Activated naive CD4-positive, alpha-beta T cell treated with anti-CD3 and anti-CD28 coated beads, Interleukin-2, amount 50 U/mL, for 72 hours (primary cell): ENCODE results near the gene CNTN3. TPM values are rescaled to one million over a fixed set of nuclear protein-coding genes. Genes with fewer than 3 reads are reported as not detected.

Source experiments
- ATAC-seq, 2 donors: fragments of 150-1000 bp; cut with Tn5 transposase; 2 replicates each; pipeline ENCODE4 v1.10.0; 2021; ENCODE audit warnings: mild to moderate bottlenecking in 2 of 2, moderate library complexity in 2 of 2
- DNase-seq, 2 donors: peaks; one replicate each; pipeline ENCODE4 v3.0.0; 2021 to 2022; ENCODE audit warnings: low spot score in 2 of 2
- H3K27ac Mint-ChIP-seq, 2 donors: one replicate each; pipeline ENCODE4 v1.8.0; 2022; ENCODE audit warnings: mild to moderate bottlenecking in 2 of 2, mixed read lengths in 2 of 2
- H3K36me3 Mint-ChIP-seq, 2 donors: one replicate each; pipeline ENCODE4 v1.8.0; 2022; ENCODE audit warnings: mixed read lengths in 2 of 2
- H3K9me3 Mint-ChIP-seq, 2 donors: one replicate each; pipeline ENCODE4 v1.8.0; 2022; ENCODE audit warnings: mixed read lengths in 2 of 2
- total RNA-seq, 2 donors: library from RNA; stranded (reverse); gene quantifications; one replicate each; pipeline ENCODE4 v1.2.3, GENCODE V29; 2022

CNTN3 gene
- not detected for total RNA-seq

DNA sequence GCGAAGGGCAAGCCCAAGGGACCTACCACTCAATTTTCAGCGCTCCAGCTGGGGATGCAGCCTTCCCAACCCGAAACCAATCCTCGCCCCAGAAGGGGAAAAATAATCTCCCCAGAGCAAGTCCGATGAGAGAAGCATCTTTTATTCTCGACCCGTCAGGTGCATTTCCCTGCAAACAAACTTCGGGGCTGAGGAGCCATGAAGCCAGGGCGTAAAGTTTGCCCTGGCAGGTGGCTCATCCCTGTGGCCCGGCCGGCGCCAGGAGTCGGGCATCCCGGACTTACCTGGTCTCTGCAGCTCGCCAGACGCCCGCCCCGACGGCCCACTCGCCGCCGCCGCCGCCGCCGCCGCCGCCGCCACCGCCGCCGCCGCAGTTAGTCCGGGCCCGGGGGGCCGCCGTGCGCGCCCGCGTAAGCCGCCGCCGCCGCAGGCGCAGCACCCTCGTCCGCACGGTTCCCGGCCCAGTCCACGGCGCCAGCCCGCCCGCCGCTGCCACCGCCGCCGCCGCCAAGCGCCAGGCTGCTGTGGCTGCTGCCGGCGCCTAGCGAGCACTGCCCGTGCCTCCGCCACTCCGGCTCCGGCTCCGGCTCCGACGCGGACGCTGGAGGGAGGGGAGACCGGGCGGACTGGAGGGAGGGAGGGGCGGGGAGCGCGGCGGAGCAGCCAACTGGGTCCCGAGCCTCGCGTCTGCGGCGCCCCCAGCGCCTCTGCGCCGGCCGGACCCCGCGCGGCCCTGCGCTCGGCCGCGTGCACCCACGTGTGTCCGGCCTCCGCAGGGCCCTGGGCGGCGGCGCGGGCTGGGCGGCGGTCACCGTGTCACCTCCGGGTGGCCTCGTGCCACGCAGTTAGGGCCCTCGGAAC, at the start of gene CNTN3:
Gene CNTN3, minus strand, starts transcription at position 553 of the 861 bp plus-strand sequence. CDS start 93,547 bp downstream, outside the sequence.
- DNase-seq (no peak), ATAC-seq (no peak)
- no peak within 1 kb of the TSS for H3K27ac Mint-ChIP-seq
- H3K36me3 Mint-ChIP-seq, result peaks cover 0 to 15% of the 10 kb centered on the region in 2 donors
- H3K9me3 Mint-ChIP-seq, result peaks cover 4 to 18% of the 10 kb centered on the region in 2 donors

DNA sequence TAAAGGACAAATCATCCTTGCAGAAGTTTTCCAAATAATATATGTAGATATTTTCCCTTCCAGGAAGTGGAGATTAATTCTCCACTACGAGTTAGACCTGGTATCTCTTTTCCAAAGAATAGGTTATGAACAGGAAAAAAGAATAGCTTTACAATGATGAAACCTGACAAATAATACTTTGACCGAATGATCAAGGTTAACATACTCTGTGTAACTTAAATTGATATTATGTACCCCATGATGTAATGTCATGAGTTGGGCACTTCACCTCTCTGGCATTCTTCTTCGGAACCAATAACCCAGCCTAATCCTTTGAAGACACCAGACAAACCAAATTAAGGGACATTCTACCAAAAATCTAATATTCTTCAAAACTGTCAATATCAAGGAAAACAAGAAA, 48.7 kb upstream of the CNTN3 start:
- Mint-ChIP-seq H3K36me3 (peaks cover 0 to 5% of the 10 kb centered on the region in 2 donors), H3K9me3 (peaks cover 18 to 19% of the 10 kb centered on the region in 2 donors), H3K27ac (no peak overlapping the region)
- DNase-seq (no peak), ATAC-seq (no peak)

DNA sequence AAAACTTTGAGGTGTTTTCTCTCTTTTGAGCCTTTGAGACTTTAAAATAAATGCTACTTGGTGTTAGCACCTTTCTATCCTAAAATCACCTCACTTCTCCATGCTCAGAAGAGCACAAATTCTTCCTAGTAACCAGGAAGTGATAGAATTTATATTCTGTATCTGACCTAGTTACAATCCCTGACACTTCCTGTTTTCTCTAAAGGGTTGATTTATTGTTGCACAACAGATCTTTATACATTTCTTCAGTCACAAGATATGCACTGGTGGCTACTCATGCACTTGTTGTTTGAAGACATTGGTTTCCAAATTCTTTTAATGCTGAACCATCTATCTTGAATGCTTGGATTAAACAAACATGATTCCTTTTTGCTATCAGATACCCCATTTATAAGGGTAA, 47.2 kb upstream of the CNTN3 start:
- ATAC-seq (no peak), DNase-seq (no peak)
- no peak overlapping the region for H3K27ac Mint-ChIP-seq
- H3K36me3 Mint-ChIP-seq, result peaks cover 0 to 5% of the 10 kb centered on the region in 2 donors
- H3K9me3 Mint-ChIP-seq, result peaks cover 10% of the 10 kb centered on the region in 2 donors

DNA sequence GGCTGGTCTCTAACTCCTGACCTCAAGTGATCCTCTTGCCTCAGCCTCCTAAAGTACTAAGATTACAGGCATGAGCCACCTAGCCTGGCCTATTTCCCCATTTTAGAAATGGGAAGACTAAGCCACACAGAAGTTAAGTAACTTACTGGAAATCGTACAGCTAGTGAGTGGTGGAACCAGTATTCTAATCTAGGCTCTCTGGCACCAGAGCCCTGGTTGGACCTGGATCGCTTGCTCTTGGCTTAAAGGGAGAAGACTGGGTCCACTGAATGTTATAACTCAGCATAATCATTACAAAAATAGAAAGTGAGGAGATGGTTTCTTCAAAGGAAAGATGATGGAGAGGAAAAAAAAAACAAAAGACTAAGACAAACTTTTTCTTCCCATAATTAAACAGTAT, 37.4 kb upstream of the CNTN3 start:
- H3K27ac Mint-ChIP-seq, result no peak overlapping the region
- peaks cover 0 to 8% of the 10 kb centered on the region in 2 donors for H3K9me3 Mint-ChIP-seq
- no peak for ATAC-seq
- no peaks in the 10 kb centered on the region for H3K36me3 Mint-ChIP-seq
- no peak for DNase-seq

DNA sequence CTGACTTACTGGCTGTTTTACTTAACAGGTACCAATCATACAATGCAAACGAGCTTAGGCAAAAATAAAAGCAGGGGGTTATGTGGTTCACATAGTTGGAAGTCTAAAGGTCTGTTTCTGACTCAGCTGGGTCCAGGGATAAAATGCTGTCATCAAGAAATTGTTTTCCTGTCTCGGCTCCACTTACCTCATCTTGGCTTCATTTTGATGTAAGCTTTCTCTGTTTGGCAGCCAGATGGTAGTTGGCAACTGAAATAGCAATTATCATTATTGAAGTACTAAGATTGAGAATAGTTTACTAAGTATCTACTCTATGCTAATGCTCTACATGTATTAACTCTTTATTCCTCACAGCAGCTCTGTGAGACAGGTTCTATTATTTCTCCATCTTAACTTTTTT, 36.8 kb upstream of the CNTN3 start:
- DNase-seq, result no peak
- no peak overlapping the region for H3K27ac Mint-ChIP-seq
- H3K36me3 Mint-ChIP-seq, result no peaks in the 10 kb centered on the region
- peaks cover 0 to 8% of the 10 kb centered on the region in 2 donors for H3K9me3 Mint-ChIP-seq
- no peak for ATAC-seq

DNA sequence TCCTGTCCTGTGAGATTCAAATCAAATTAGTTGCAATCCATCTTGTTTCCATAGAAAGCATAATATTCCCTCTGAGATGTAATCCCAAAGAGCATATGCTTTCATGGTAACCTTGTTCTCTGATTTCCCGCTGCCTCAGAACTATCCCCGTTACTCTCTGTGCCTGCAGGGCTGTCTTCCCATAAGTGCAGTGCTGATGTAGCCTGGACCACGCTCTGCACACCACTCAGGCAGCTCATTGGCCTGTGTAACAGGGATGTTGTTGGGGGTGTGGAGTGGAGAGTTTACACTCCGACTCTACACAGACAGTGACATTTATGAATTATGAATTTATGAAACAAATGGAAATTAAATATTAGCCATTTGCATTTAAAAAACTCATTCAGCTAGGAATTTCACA, 33.6 kb upstream of the CNTN3 start:
- DNase-seq, result no peak
- no peak overlapping the region for H3K27ac Mint-ChIP-seq
- no peak for ATAC-seq
- peaks cover 3 to 20% of the 10 kb centered on the region in 2 donors for H3K9me3 Mint-ChIP-seq
- peaks cover 0 to 3% of the 10 kb centered on the region in 2 donors for H3K36me3 Mint-ChIP-seq

DNA sequence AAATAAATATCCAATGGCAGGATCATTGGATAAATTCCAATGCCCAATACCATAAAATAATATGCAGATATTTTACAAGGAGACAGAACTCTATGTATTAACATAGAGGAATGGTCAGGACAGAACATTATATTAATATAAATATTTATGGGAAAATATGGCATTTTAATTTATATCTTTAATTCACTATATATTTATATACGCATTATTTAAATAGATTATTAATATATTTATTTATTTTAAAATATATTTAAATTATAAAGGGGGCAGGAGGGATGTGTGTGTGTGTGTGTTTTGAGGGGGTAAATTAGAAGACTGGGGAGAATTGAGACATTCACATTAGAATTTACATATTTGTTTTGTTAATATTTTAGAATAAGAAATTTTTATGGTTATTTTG, 31.6 kb upstream of the CNTN3 start:
- peaks cover 4 to 23% of the 10 kb centered on the region in 2 donors for H3K9me3 Mint-ChIP-seq
- DNase-seq (no peak), ATAC-seq (no peak)
- no peak overlapping the region for H3K27ac Mint-ChIP-seq
- H3K36me3 Mint-ChIP-seq, result peaks cover 0 to 4% of the 10 kb centered on the region in 2 donors

DNA sequence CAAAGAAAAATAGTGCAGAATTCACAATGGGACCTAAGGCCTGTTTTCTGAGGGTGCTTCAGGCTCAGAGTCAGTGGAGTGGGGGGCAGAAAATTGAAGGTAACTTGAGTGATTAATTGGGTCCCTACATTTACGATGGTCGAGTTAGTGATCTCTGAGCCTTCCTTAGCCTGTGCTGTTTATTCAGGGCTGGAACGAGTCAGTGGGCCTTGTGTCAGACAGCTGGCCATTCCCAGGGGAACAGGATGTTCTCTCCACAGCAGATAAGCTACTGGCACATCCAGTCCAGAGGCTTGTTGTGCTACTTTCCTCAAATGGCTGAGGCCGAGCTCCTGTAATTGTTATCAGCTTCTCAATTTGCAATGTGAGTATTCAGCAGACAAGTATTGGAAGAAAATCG, 29.2 kb upstream of the CNTN3 start:
- peaks cover 0 to 4% of the 10 kb centered on the region in 2 donors for H3K36me3 Mint-ChIP-seq
- no peak for ATAC-seq
- no peak overlapping the region for H3K27ac Mint-ChIP-seq

DNA sequence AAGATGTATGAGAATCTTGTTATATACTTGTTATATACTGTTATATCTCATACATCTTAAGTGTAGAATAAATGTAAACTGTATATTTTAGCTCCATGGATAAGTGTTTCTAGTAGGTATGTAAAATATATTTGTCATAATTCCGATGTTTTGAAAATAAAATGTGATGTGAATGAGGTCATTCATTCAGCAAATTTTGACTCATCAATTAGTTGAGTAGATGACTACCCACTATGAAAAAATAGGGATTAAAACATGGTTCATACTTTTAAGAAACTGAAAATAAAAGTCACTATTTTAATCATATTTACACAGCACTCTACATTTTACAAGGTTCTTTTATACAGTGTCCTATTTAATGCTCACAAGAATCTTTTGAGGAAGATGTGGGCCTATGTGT, 28.4 kb upstream of the CNTN3 start:
- Mint-ChIP-seq H3K27ac (no peak overlapping the region), H3K36me3 (peaks cover 0 to 4% of the 10 kb centered on the region in 2 donors), H3K9me3 (peaks cover 4 to 16% of the 10 kb centered on the region in 2 donors)
- ATAC-seq (no peak), DNase-seq (no peak)

More for the DNA sequence above, 29.2 kb upstream of the CNTN3 start:
- no peak for DNase-seq
- H3K9me3 Mint-ChIP-seq, result peaks cover 4 to 22% of the 10 kb centered on the region in 2 donors

DNA sequence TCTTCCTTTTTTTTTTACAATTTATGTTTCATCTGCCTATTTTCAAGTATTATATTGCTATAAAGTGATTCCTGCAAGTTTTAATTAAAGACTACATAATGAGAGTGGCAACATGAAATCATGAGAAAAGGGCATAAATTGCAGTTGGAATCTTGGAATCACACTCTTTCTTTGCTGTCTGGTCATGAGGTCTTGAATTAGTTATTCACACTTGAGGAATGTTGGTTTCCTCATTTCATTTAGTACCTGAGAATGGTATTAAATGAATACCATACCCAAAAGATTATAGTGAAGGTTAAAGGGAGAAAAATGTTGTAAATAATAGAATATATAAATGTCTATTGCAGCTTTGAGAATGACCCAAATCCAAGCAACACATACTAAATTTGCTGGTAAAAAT, 25.8 kb upstream of the CNTN3 start:
- H3K27ac Mint-ChIP-seq, result no peak overlapping the region
- H3K36me3 Mint-ChIP-seq, result peaks cover 0 to 4% of the 10 kb centered on the region in 2 donors
- no peak for DNase-seq
- ATAC-seq, result no peak
- peaks cover 8 to 25% of the 10 kb centered on the region in 2 donors for H3K9me3 Mint-ChIP-seq

DNA sequence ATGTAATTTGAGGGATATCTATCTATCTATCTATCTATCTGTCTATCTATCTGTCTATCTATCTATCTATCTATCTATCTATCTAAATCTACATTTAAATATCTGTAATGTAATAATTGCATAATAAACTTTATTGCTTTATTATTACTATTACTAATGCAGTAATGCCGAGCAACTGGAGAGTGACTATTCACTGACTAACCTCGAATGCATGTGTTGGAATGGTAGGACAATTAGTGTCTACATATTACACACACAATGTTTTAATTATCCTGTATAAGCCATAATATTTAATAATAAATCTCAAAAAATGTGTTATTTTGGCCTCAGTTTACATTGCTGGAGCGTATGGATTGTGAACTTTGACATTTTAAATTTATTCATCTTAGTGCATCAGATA, 25.2 kb upstream of the CNTN3 start:
- DNase-seq (no peak), ATAC-seq (no peak)
- Mint-ChIP-seq H3K9me3 (peaks cover 8 to 25% of the 10 kb centered on the region in 2 donors), H3K36me3 (peaks cover 0 to 4% of the 10 kb centered on the region in 2 donors), H3K27ac (no peak overlapping the region)

DNA sequence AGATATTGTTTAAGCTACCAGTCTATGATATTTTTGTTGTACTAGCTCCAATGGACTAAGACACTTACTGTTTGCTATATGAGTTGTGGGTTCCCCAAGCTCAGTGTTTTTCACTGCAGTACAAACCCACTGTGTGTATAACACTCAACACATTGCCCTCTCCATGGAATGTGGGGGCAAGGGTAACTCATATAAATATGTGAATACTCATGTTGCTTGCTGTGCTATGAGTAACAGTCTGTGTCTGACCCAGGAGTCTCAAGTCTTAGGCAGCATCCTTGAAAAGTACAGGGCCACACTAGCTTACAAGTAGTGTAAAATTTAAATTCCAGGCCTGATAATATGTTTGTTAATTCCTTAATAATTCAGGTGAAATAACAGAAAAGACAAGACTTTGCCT, 22.5 kb upstream of the CNTN3 start:
- Mint-ChIP-seq H3K27ac (no peak overlapping the region), H3K36me3 (no peaks in the 10 kb centered on the region), H3K9me3 (peaks cover 10 to 23% of the 10 kb centered on the region in 2 donors)
- DNase-seq, result no peak
- no peak for ATAC-seq

DNA sequence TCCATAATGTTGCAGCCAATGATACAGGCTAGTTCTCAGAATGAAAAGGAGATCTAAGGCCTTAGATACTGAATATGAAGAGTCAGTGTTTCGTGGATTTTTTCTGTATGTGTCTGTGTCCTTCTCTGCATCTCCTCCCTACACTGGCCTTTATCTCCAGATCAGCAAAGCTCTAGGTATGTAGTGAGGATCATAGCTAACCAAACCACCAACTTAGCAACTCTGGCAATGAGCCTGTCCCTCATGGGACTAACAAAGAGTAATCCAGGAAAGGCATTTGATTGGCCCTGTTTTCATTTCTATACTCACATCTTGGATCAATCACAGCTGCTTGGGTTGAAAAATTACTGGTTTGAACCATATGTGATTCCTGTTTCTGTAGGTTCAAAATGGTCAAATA, 18.6 kb upstream of the CNTN3 start:
- ATAC-seq (no peak), DNase-seq (no peak)
- H3K27ac Mint-ChIP-seq, result no peak overlapping the region
- peaks cover 19 to 23% of the 10 kb centered on the region in 2 donors for H3K9me3 Mint-ChIP-seq
- no peaks in the 10 kb centered on the region for H3K36me3 Mint-ChIP-seq

DNA sequence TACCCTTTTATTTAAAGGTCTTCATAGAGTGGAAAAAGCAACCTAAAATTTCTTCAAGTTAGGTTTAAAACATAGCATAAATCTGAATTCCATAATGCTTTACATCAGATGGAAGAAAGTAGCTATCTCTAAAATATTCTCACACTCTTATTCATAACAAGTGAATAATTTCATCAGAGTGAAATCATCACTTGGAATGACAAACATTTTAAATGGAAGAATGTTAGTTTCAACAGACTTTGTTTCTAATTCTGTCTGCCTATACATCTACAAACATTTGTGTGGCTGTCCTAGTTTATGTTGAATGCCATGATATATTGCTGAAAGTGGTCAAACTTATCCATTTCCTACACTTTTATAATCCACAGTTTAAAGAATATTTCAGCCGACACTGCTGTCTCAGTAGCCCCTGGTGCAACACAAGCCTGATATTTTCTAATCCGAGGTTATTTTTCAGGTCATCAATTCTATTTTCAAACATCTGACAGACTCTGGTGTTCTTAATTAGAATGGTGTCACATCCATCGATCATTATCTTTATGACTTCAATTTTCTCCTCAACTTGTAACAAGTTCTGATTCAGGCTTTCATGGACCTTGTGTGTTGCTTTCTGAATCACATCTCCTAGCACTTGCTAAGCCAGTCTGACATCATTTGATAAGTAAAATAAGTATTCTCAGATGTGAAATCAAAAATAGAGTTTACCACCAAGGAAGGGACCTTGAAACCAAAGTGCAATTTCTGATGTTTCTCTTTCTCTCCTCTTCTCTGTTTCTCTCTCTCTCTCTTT, 17.1 kb upstream of the CNTN3 start:
- DNase-seq, result no peak
- H3K27ac Mint-ChIP-seq, result no peak overlapping the region
- no peak for ATAC-seq
- peaks cover 17 to 31% of the 10 kb centered on the region in 2 donors for H3K9me3 Mint-ChIP-seq
- H3K36me3 Mint-ChIP-seq, result no peaks in the 10 kb centered on the region

DNA sequence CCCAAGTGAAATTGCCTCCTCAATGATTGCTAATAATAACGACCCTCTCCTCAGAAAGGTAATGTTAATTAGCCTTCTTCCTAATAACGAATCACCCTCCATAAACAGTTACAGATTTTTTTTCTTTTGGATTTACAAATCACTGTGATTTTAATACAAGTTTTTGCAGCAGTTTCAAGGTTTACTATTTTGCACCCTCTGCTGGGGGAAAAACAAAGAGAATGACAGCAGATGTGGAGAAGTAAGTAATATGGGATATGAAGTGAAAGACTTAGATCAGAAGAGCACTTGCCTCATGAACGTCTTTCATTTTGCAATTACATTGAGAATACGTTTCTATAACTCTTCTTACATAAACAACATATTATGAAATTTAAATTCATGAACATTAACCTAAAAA, 16.1 kb upstream of the CNTN3 start:
- H3K36me3 Mint-ChIP-seq, result no peaks in the 10 kb centered on the region
- ATAC-seq (no peak), DNase-seq (no peak)
- peaks cover 14 to 26% of the 10 kb centered on the region in 2 donors for H3K9me3 Mint-ChIP-seq
- H3K27ac Mint-ChIP-seq, result no peak overlapping the region

DNA sequence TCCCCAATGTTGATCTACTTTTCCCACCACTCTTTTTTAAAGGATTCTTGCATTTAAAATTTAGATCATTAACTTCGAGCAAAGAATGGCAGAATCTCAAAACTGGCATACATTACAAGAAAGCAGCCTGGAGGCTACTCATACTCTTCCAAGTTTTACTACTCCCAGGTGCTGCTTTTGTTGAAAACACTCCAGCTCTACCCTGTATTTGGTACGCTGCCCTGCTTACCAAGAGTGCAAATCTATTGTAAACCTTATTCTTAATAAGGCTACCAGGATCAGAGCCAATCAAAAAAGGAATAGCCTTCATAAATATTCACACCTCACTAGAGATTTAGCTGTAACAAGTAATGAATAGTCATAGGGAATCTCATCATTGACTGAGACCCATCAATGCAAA, 11.6 kb upstream of the CNTN3 start:
- Mint-ChIP-seq H3K9me3 (peaks cover 4 to 19% of the 10 kb centered on the region in 2 donors), H3K27ac (no peak overlapping the region), H3K36me3 (no peaks in the 10 kb centered on the region)
- DNase-seq (no peak), ATAC-seq (no peak)

DNA sequence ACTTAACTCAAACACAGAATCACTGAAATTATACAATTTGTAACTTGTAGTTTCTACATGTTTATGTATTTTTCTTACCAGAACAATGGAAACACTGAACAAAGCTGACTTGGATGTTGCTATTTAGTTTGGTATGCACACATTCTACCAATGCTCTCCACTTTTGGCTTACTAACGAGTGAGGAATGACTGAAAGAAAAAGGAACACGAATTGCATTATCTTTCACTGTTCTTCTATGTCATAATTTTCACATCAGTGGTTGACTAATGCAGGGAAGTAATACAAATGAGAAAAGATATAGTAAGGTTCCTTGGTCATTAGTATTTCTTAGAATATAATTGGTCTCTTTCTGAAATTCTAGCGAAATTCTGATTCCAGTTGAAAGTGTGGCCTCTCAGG, 9.8 kb upstream of the CNTN3 start:
- DNase-seq (no peak), ATAC-seq (no peak)
- H3K9me3 Mint-ChIP-seq, result peaks cover 2 to 23% of the 10 kb centered on the region in 2 donors
- H3K36me3 Mint-ChIP-seq, result no peaks in the 10 kb centered on the region
- no peak overlapping the region for H3K27ac Mint-ChIP-seq
